Thyroid gland (tissue), 4 donors: Measurements from ENCODE around the gene PODNL1.

Source experiments
- POLR2A ChIP-seq, 2 donors: fragments of 450-650 bp; IDR thresholded peaks; one replicate each; pipeline ENCODE4 v1.6.1; 2017; ENCODE audit warnings: antibody characterized with exemption in 2 of 2, mild to moderate bottlenecking in 2 of 2, moderate library complexity in 1 of 2
- TF ChIP-seq, protein P1 (sequence below), 6 experiments: fragments of 200-600 bp in 3 of 6; fragments of 450-650 bp in 3 of 6; sonication (generic) in 3 of 6; IDR thresholded peaks; one replicate each; pipeline ENCODE4 v1.5.1; 2016 to 2019; ENCODE audit warnings: antibody characterized with exemption in 6 of 6, mild to moderate bottlenecking in 2 of 6, inconsistent platforms in 1 of 6, moderate library complexity in 1 of 6

DNA sequence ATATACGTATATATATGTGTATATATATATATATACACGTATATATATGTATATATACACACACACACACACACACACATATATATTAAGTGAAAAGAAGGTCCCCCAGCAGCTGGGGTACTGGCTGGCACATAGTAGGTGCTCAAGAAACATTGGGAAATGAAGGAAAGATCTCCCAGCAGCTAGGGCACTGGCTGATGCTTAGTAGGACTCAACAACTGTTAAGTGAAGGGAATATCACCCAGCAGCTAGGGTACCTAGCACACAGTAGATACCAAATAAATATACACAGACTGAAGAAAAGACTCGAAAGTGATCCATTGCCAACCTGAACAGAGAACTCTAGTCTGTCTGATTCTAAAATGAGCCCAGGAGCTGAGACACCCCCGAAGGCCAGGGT, 12.2 kb downstream of the PODNL1 start:
- TF ChIP-seq, protein P1, sequence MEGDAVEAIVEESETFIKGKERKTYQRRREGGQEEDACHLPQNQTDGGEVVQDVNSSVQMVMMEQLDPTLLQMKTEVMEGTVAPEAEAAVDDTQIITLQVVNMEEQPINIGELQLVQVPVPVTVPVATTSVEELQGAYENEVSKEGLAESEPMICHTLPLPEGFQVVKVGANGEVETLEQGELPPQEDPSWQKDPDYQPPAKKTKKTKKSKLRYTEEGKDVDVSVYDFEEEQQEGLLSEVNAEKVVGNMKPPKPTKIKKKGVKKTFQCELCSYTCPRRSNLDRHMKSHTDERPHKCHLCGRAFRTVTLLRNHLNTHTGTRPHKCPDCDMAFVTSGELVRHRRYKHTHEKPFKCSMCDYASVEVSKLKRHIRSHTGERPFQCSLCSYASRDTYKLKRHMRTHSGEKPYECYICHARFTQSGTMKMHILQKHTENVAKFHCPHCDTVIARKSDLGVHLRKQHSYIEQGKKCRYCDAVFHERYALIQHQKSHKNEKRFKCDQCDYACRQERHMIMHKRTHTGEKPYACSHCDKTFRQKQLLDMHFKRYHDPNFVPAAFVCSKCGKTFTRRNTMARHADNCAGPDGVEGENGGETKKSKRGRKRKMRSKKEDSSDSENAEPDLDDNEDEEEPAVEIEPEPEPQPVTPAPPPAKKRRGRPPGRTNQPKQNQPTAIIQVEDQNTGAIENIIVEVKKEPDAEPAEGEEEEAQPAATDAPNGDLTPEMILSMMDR (IDR thresholded peaks at IDR 0.05) = no peak
- TF ChIP-seq POLR2A (IDR thresholded peaks at IDR 0.05) = no peak
